BJ (cell line): ENCODE measurements around the gene PTBP3. TPM values are rescaled to one million over a fixed set of nuclear protein-coding genes. Genes with fewer than 3 reads are reported as not detected.

Experiments
- CTCF ChIA-PET: fragments of 350-600 bp; formaldehyde crosslinking; extraction: SDS; loops from one replicate; lab custom pipeline; 2021; ENCODE audit warnings: antibody characterized with exemption, inconsistent platforms; lab: Yijun Ruan, JAX
- POLR2A ChIA-PET: fragments of 300-600 bp; sonication (Branson Sonifier 250); formaldehyde crosslinking; extraction: SDS; loops from one replicate; lab custom pipeline; 2021; ENCODE audit warnings: antibody characterized with exemption; lab: Charles Lee
- DNase-seq: peaks from one replicate; pipeline ENCODE4 v3.0.0-alpha.2; 2011; ENCODE audit warnings: low read depth
- H3K27me3 ChIP-seq: 2 replicates; pipeline ENCODE4 v1.6.0; 2011; ENCODE audit warnings: low read length; ENCODE audit not compliant: control insufficient read depth, insufficient read depth
- H3K36me3 ChIP-seq: 2 replicates; pipeline ENCODE4 v1.5.1; 2011; ENCODE audit warnings: low read length; ENCODE audit not compliant: control insufficient read depth, insufficient read depth
- H3K4me3 ChIP-seq: 2 replicates; pipeline ENCODE4 v1.5.1; 2011; ENCODE audit warnings: low read depth, mild to moderate bottlenecking, control low read depth, low read length
- polyA plus RNA-seq: library from polyadenylated mRNA; depleted of rRNA; stranded (reverse); fragments of >200 nt; gene quantifications from 2 replicates; pipeline ENCODE4 v1.2.3, GENCODE V29; 2011
- TF ChIP-seq, protein P1 (sequence below): IDR thresholded peaks from 2 replicates; pipeline ENCODE4 v1.5.1; 2011; ENCODE audit warnings: low read depth, mild to moderate bottlenecking, control low read depth, inconsistent platforms, low read length, moderate library complexity; ENCODE audit not compliant: insufficient read depth

The PTBP3 gene
- polyA plus RNA-seq, 1 experiment: 44.4 TPM

DNA sequence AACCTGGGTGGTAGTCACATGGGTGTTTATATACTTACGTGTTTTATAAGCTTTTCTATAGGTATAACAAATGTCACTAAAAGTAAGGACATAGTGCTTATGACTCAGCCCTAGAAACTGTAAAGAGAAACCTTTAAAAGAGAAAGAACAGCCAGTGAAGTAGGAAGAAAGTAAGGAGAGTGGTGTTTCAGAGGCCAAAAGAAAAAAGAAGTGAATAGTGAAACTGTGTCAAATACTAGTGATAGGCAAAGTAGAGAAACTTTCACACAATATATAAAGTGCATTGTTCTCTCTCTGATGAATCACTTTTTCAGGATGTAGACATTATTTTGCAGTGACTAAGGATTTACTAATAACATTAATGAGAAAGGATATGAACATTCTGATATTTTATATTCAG is 84.1 kb downstream of the PTBP3 start:
- DNase-seq: no peak
- POLR2A ChIA-PET: no interaction called here
- CTCF ChIA-PET: interaction anchor here (0.6 kb wide), 1 partner anchor 1990 kb away, joined by 3 read pairs; no protein-coding TSS in a partner anchor
- Histone ChIP-seq H3K4me3 (no peak overlapping the region), H3K27me3 (no peaks in the 10 kb centered on the region), H3K36me3 (no peaks in the 10 kb centered on the region; the same call in 1 of the 2 replicates)
- TF ChIP-seq, protein P1, sequence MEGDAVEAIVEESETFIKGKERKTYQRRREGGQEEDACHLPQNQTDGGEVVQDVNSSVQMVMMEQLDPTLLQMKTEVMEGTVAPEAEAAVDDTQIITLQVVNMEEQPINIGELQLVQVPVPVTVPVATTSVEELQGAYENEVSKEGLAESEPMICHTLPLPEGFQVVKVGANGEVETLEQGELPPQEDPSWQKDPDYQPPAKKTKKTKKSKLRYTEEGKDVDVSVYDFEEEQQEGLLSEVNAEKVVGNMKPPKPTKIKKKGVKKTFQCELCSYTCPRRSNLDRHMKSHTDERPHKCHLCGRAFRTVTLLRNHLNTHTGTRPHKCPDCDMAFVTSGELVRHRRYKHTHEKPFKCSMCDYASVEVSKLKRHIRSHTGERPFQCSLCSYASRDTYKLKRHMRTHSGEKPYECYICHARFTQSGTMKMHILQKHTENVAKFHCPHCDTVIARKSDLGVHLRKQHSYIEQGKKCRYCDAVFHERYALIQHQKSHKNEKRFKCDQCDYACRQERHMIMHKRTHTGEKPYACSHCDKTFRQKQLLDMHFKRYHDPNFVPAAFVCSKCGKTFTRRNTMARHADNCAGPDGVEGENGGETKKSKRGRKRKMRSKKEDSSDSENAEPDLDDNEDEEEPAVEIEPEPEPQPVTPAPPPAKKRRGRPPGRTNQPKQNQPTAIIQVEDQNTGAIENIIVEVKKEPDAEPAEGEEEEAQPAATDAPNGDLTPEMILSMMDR: no peak

DNA sequence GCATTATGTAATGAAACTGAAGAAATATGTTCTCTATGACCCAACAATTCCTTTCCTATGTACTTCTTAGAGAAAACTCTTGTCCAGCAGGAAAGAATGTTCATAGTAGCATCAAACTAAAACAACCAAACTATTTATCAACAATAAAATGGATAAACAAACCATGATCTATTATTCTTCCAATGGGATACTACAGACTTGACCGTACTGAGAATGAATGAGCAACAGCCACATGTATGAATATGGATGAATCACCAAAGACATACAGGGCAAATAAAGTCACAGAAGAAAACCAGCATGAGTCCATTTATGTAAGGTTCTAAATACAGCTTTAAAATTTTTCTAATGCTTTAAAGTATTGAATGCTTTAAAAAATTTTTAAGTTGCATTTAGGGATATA is 84.7 kb downstream of the PTBP3 start:
- H3K36me3 ChIP-seq: no peaks in the 10 kb centered on the region; the same call in 1 of the 2 replicates
- CTCF ChIA-PET: no interaction called here
- DNase-seq: no peak
- H3K4me3 ChIP-seq: no peak overlapping the region
- no peaks in the 10 kb centered on the region for H3K27me3 ChIP-seq
- POLR2A ChIA-PET: no interaction called here
- TF ChIP-seq, protein P1: no peak

DNA sequence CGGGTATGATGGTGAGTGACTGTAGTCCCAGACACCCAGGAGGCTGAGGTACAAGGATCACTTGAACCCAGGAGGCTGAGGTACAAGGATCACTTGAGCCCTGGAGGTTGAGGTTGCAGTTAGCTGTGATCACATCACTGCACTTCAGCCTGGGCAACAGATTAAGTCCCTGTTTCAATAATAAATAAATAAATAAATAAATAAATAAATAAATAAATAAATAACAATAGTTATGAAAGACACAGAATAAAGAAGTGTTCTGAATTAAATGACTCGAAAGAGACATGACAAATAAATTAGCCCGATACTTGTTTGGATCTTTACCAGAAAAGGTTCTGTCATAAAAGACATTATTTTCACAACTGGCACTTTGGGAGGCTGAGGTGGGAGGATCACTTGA is 86.3 kb downstream of the PTBP3 start:
- TF ChIP-seq, protein P1: no peak
- no peaks in the 10 kb centered on the region for H3K27me3 ChIP-seq
- no peak for DNase-seq
- no peak overlapping the region for H3K4me3 ChIP-seq
- no peaks in the 10 kb centered on the region; the same call in 1 of the 2 replicates for H3K36me3 ChIP-seq
- ChIA-PET POLR2A (no interaction called here), CTCF (no interaction called here)

DNA sequence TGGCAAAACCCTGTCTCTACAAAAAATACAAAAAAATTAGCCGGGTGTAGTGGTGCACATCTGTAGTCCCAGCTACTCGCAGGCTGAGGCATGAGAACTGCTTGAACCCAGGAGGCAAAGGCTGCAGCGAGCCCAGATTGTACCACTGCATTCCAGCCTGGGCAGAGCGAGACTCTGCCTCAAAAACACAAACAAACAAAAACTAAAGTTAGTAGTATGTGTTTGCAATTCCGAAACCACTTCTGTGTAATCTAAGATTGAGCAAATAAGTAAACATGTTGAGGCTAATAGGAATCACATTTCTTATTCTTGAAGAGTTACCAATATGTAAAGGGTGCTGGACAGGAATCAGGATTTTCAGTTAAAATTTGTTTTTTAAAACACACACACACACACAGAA is 88.3 kb downstream of the PTBP3 start:
- no peaks in the 10 kb centered on the region; the same call in 1 of the 2 replicates for H3K36me3 ChIP-seq
- ChIA-PET CTCF (no interaction called here), POLR2A (no interaction called here)
- no peaks in the 10 kb centered on the region for H3K27me3 ChIP-seq
- TF ChIP-seq, protein P1: no peak
- H3K4me3 ChIP-seq: no peak overlapping the region
- DNase-seq: no peak

DNA sequence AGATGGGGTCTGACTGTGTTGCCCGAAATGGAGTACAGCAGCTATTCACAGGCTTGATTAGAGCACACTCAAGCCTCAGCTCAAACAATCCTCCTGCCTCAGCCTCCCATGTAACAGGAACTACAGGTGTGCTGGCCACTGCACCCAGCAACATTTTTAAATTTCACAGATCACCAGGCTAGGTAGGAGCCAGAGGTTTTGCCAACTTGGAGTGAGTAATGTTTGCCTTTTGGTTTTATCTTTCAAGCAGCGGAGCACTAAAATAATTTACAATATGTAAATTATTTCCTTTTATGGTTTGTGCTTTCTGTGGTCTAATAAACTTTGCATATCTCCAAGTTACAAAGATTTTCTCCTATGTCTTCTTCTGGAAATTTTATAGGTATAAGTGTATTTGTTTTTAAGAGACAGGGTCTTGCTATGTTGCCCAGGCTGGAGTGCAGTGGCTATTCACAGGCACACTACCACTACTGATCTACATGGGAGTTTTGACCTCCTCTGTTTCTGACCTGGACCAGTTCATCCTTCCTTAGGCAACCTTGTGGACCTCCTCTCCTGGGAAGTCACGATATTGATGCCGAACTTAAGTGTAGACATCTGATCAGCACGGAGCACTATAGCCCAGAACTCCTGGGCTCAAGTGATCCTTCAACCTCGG is 91.1 kb downstream of the PTBP3 start:
- DNase-seq: no peak
- TF ChIP-seq, protein P1: no peak
- H3K4me3 ChIP-seq: no peak overlapping the region
- no peaks in the 10 kb centered on the region; the same call in 1 of the 2 replicates for H3K36me3 ChIP-seq
- no peaks in the 10 kb centered on the region for H3K27me3 ChIP-seq
- CTCF ChIA-PET: interaction anchor here (0.6 kb wide), 1 partner anchor 84 kb away, joined by 4 read pairs; no protein-coding TSS in a partner anchor
- POLR2A ChIA-PET: no interaction called here
